Measurements from ENCODE around the gene HOXA2. TPM values are rescaled to one million over a fixed set of nuclear protein-coding genes. Genes with fewer than 3 reads are reported as not detected.

HOXA2 gene
- polyA plus RNA-seq, 3 donors from 2014 or later, result not detected

- Mint-ChIP-seq H3K27me3 (ENCODE audit: low read depth in 3 of 3) (peaks cover 2 to 7% (median 4%) of the 10 kb centered on the region in 3 donors), H3K27ac (no peak overlapping the region), H3K36me3 (no peaks in the 10 kb centered on the region), H3K4me1 (no peaks in the 10 kb centered on the region), H3K4me3 (no peak overlapping the region), H3K9me3 (no peaks in the 10 kb centered on the region)
- DNase-seq, result no peak
Observed at GRCh38 chr7:27065709-27066108, 36.8 kb downstream of the HOXA2 start.

DNA sequence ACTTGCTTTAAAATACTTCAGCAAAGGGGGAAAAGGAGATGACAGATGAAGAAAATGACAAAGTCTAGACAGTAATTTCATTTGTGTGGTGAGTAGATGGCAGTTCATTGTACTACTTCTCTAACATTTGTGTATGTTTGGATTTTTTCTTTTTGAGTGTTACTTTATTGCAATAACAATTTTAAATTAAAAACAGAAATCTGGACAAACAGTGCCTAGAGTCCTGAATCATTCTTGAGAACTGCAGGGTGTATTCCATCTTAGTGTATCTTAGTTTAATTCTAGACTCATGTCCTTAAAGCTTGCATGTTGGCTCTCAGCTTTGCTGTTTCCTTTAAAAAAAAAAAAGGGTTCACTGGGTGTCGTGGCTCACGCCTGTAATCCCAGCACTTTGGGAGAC lies 37.8 kb downstream of the HOXA2 start:
- Mint-ChIP-seq H3K36me3 (no peaks in the 10 kb centered on the region), H3K27ac (no peak overlapping the region), H3K4me1 (no peaks in the 10 kb centered on the region), H3K4me3 (no peak overlapping the region), H3K9me3 (no peaks in the 10 kb centered on the region), H3K27me3 (ENCODE audit: low read depth in 3 of 3) (peaks cover 6 to 10% (median 8%) of the 10 kb centered on the region in 3 donors)
- DNase-seq, result no peak

DNA sequence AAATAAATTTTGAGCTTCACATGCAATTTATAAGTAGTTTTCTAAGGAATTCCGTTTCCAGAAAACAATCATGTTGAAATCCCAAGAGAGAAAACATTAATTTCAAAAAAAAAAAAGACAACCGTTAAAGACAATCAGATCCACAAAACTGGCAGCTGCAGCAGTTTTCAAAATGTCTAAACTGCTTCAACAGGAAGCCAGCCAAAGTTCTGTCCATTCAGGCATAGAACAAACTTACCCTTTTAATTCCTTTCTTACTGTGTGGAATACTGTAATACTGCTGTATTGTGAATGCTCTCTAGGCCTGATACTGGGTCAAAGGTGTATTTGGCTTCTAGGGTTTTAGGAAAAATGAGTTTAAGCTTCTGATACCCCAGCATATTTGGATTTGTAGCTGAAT lies 38.3 kb downstream of the HOXA2 start:
- Mint-ChIP-seq H3K9me3 (no peaks in the 10 kb centered on the region), H3K27ac (no peak overlapping the region), H3K4me3 (no peak overlapping the region), H3K27me3 (ENCODE audit: low read depth in 3 of 3) (peaks cover 6 to 8% (median 7%) of the 10 kb centered on the region in 3 donors), H3K4me1 (no peaks in the 10 kb centered on the region), H3K36me3 (no peaks in the 10 kb centered on the region)
- DNase-seq, result no peak

DNA sequence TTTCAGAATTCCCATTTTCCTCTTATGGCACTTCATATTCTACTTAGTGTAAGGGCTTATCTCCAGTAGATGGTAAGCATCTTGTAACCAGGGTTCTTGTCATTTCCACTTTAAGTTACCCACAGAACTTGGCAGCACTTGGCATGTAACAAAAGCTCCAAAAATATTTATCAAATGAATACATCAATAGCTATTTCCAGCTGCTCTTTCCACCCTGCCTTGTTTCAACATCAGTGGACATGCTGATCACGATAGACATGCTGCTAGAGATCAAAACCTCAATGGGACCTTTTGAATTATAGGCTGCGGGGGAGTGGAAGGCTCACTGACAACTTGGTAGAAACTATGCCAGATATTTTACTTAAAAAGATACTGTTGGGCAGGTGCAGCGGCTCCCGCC lies 39.5 kb downstream of the HOXA2 start:
- peaks cover 6 to 8% (median 7%) of the 10 kb centered on the region in 3 donors for H3K27me3 Mint-ChIP-seq (ENCODE audit: low read depth in 3 of 3)
- H3K4me1 Mint-ChIP-seq, result no peaks in the 10 kb centered on the region
- H3K4me3 Mint-ChIP-seq, result no peak overlapping the region
- DNase-seq, result no peak
- H3K27ac Mint-ChIP-seq, result no peak overlapping the region
- no peaks in the 10 kb centered on the region for H3K9me3 Mint-ChIP-seq
- no peaks in the 10 kb centered on the region for H3K36me3 Mint-ChIP-seq

DNA sequence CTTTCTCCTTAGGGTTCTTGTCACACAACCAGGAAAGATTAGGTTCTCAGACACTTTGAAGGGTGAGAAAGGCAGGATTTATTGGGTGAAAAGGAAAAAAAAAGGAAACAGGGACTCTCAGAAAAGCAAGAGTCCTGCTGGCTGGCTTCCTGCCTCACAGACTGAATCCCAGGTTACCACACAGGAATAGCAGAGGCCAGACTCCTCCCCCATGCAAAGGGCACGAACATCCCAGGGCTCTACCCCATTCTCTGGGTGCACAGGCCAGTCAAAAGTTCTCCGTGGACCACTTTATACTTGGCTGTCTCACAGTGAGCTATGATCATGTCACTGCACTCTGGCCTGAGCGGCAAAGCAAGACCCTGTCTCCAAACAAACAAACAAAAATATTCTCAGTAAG lies 49.3 kb downstream of the HOXA2 start:
- no peaks in the 10 kb centered on the region for H3K9me3 Mint-ChIP-seq
- H3K36me3 Mint-ChIP-seq, result no peaks in the 10 kb centered on the region
- H3K27me3 Mint-ChIP-seq (ENCODE audit: low read depth in 3 of 3), result peaks cover 2 to 14% (median 3%) of the 10 kb centered on the region in 3 donors
- no peak overlapping the region for H3K4me3 Mint-ChIP-seq
- no peaks in the 10 kb centered on the region for H3K4me1 Mint-ChIP-seq
- DNase-seq, result no peak
- no peak overlapping the region for H3K27ac Mint-ChIP-seq

- Mint-ChIP-seq H3K9me3 (no peaks in the 10 kb centered on the region), H3K36me3 (no peaks in the 10 kb centered on the region)
Observed at GRCh38 chr7:27051451-27051850, 51.0 kb downstream of the HOXA2 start.

More at GRCh38 chr7:27051451-27051850, 51.0 kb downstream of the HOXA2 start:
- no peak for DNase-seq
- Mint-ChIP-seq H3K27ac (no peak overlapping the region), H3K4me3 (no peak overlapping the region), H3K27me3 (ENCODE audit: low read depth in 3 of 3) (peaks cover 0 to 14% (median 3%) of the 10 kb centered on the region in 3 donors), H3K4me1 (no peaks in the 10 kb centered on the region)

Other genes starting within 250 kb of the HOXA2 start
- gene SKAP2, start 238.1 kb downstream of the HOXA2 start, polyA plus RNA-seq, result 100 to 1,000 TPM in 1 of 3 donors, 10 to 100 TPM in 2; 66.9 to 115 (median 80.3) TPM
- under 1 TPM in 1 of 3 donors, not detected in 2; 0.62 TPM for gene HOXA1, start 6.7 kb downstream of the HOXA2 start, polyA plus RNA-seq
- 1 to 10 TPM in 1 of 3 donors, under 1 TPM in 1, not detected in 1; 0.51 to 1.2 TPM for gene HOXA4, start 28.1 kb upstream of the HOXA2 start, polyA plus RNA-seq
- 1 to 10 TPM in 1 of 3 donors, under 1 TPM in 2; 0.42 to 1.1 (median 0.73) TPM for gene HOXA5, start 41.0 kb upstream of the HOXA2 start, polyA plus RNA-seq
- 1 to 10 TPM in 1 of 3 donors, under 1 TPM in 1, not detected in 1; 0.52 to 3.8 TPM for gene HOXA6, start 45.1 kb upstream of the HOXA2 start, polyA plus RNA-seq
- under 1 TPM in 1 of 3 donors, not detected in 2; 0.13 TPM for gene HOXA3, start 49.9 kb upstream of the HOXA2 start, polyA plus RNA-seq
- gene HOXA7, start 54.0 kb upstream of the HOXA2 start, polyA plus RNA-seq, result 1 to 10 TPM in 2 of 3 donors, not detected in 1; 1.0 to 4.2 TPM
- 1 to 10 TPM; 1.6 to 3.1 (median 1.8) TPM for gene HOXA9, start 62.9 kb upstream of the HOXA2 start, polyA plus RNA-seq
- 10 to 100 TPM in 1 of 3 donors, 1 to 10 TPM in 2; 4.2 to 17.3 (median 6.2) TPM for gene HOXA10, start 71.6 kb upstream of the HOXA2 start, polyA plus RNA-seq
- gene HOXA11, start 82.5 kb upstream of the HOXA2 start, polyA plus RNA-seq, result not detected
- gene HOXA13, start 97.4 kb upstream of the HOXA2 start, polyA plus RNA-seq, result not detected
- gene EVX1, start 140.1 kb upstream of the HOXA2 start, polyA plus RNA-seq, result not detected